ENCODE measurements around the gene NT5DC1.

The NT5DC1 gene

GRCh38 chr6:116208056-116208785 lies 107.6 kb downstream of the NT5DC1 start:
- no peak for DNase-seq (ENCODE audit: extremely low read depth, low read depth)
- TF ChIP-seq CTCF (IDR thresholded peaks at IDR 0.05; ENCODE audit: low read depth, low read length): no peak

GRCh38 chr6:116210316-116210715 lies 109.7 kb downstream of the NT5DC1 start:
- no peak for TF ChIP-seq CTCF (IDR thresholded peaks at IDR 0.05; ENCODE audit: low read depth, low read length)
- DNase-seq (ENCODE audit: extremely low read depth, low read depth): no peak

- TF ChIP-seq CTCF (IDR thresholded peaks at IDR 0.05; ENCODE audit: low read depth, low read length): no peak
- no peak for DNase-seq (ENCODE audit: extremely low read depth, low read depth)
Observed at GRCh38 chr6:116210750-116211425, 110.2 kb downstream of the NT5DC1 start.

GRCh38 chr6:116214681-116215080 lies 114.0 kb downstream of the NT5DC1 start:
- no peak for DNase-seq (ENCODE audit: extremely low read depth, low read depth)
- no peak for TF ChIP-seq CTCF (IDR thresholded peaks at IDR 0.05; ENCODE audit: low read depth, low read length)

GRCh38 chr6:116215414-116215813 lies 114.8 kb downstream of the NT5DC1 start:
- no peak for TF ChIP-seq CTCF (IDR thresholded peaks at IDR 0.05; ENCODE audit: low read depth, low read length)

GRCh38 chr6:116217069-116217468 lies 116.4 kb downstream of the NT5DC1 start:
- no peak for DNase-seq (ENCODE audit: extremely low read depth, low read depth)
- TF ChIP-seq CTCF (IDR thresholded peaks at IDR 0.05; ENCODE audit: low read depth, low read length): peak; percentile 46

More at GRCh38 chr6:116215414-116215813, 114.8 kb downstream of the NT5DC1 start:
- DNase-seq (ENCODE audit: extremely low read depth, low read depth): no peak

- TF ChIP-seq CTCF (IDR thresholded peaks at IDR 0.05; ENCODE audit: low read depth, low read length): peak; percentile 40
- no peak for DNase-seq (ENCODE audit: extremely low read depth, low read depth)
Observed at GRCh38 chr6:116218172-116218633, 117.5 kb downstream of the NT5DC1 start.

Measured in AG09319 (cell line).